ENCODE measurements around the gene ACOD1.
"Not testable (repeated sequence)": the region's sequence is repeated elsewhere in the genome, so short reads cannot be mapped to it uniquely, and the experiment has no call there.

The ACOD1 gene

DNA sequence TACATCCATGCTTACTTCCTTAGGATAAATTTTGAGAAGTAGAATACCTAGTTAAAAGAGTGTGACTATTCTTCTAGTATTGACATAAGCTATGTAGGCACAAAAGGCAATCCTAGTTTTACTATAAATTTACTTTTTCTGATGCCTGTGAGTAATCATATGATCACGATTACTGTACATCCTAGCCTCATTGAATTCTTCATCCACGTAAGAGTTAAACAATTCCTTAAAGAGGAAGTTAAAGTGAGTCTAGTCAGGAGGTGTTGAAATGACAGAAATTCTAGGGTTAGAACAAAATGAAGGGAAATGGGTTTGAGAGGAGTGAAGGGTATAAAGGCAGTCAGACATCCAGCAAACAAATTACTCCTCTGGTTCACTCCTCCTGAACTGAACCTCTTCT is at the start of gene ACOD1:
Gene ACOD1, plus strand, starts transcription at position 363 of the 400 bp plus-strand sequence. CDS start 48 bp downstream, outside the sequence.
- TF ChIP-seq, protein P1, sequence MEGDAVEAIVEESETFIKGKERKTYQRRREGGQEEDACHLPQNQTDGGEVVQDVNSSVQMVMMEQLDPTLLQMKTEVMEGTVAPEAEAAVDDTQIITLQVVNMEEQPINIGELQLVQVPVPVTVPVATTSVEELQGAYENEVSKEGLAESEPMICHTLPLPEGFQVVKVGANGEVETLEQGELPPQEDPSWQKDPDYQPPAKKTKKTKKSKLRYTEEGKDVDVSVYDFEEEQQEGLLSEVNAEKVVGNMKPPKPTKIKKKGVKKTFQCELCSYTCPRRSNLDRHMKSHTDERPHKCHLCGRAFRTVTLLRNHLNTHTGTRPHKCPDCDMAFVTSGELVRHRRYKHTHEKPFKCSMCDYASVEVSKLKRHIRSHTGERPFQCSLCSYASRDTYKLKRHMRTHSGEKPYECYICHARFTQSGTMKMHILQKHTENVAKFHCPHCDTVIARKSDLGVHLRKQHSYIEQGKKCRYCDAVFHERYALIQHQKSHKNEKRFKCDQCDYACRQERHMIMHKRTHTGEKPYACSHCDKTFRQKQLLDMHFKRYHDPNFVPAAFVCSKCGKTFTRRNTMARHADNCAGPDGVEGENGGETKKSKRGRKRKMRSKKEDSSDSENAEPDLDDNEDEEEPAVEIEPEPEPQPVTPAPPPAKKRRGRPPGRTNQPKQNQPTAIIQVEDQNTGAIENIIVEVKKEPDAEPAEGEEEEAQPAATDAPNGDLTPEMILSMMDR (IDR thresholded peaks at IDR 0.05; ENCODE audit: insufficient read depth, low read length, missing control alignments), result no peak
- CTCF ChIA-PET, result no interaction called here
- H3K4me3 ChIP-seq (ENCODE audit: low read depth, low read length), result no peak within 1 kb of the TSS
- DNase-seq (ENCODE audit: low read depth, low spot score), result no peak
- POLR2A ChIA-PET, result no interaction called here

- CTCF ChIA-PET, result interaction anchor here (0.8 to 2.0 kb wide), 3 partner anchors 230 to 1029 kb away, joined by 3 to 8 read pairs (median 4); no protein-coding TSS in a partner anchor
- H3K4me3 ChIP-seq (ENCODE audit: low read depth, low read length); DNase-seq (ENCODE audit: low read depth, low spot score); POLR2A ChIA-PET: not testable (repeated sequence)
Measured at GRCh38 chr13:76899066-76899465, 49.2 kb upstream of the ACOD1 start.

DNA sequence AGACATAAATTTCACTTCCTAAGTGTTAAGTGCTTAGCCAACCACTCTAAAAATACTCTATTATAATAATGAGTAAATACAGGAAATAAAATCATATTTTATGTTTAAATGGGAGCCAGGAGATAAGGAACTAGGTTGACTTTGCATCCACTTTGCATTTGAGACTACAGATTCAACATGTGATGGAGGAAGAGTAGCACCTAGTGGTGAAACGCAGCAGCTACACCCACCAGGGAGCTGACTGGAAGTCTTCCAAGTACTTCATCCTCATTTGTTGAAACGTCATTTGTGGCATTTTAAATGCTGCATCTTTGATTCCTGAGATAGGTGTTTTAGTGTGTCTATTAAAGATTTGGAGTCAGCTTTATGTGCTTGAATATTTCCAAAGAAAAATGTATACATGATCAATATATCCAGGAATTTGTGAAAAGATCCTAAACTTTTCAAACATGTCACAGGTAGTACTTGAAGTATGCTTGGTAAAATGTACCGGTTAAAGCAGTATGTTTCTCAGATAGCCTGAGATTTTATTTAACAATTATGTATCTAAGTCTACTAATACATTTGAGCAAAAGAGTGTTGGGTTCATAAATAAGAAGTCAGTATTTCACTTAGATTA is 44.7 kb upstream of the ACOD1 start:
- TF ChIP-seq, protein P1 (IDR thresholded peaks at IDR 0.05; ENCODE audit: insufficient read depth, low read length, missing control alignments), result peak; percentile 96
- ChIA-PET POLR2A (no interaction called here), CTCF (interaction anchor here (0.7 to 4.0 kb wide), 20 partner anchors 11 to 1035 kb away, joined by 3 to 73 read pairs (median 4); no protein-coding TSS in a partner anchor)
- DNase-seq (ENCODE audit: low read depth, low spot score), result peak; percentile 41
- no peak overlapping the region for H3K4me3 ChIP-seq (ENCODE audit: low read depth, low read length)

- H3K4me3 ChIP-seq (ENCODE audit: low read depth, low read length), result no peak overlapping the region
- CTCF ChIA-PET, result interaction anchor here (1.0 to 4.0 kb wide), 14 partner anchors 10 to 1035 kb away, joined by 3 to 73 read pairs (median 4); no protein-coding TSS in a partner anchor
- POLR2A ChIA-PET, result no interaction called here
- DNase-seq (ENCODE audit: low read depth, low spot score), result no peak
- TF ChIP-seq, protein P1 (IDR thresholded peaks at IDR 0.05; ENCODE audit: insufficient read depth, low read length, missing control alignments), result no peak
Measured at GRCh38 chr13:76904507-76904906, 43.8 kb upstream of the ACOD1 start.

DNA sequence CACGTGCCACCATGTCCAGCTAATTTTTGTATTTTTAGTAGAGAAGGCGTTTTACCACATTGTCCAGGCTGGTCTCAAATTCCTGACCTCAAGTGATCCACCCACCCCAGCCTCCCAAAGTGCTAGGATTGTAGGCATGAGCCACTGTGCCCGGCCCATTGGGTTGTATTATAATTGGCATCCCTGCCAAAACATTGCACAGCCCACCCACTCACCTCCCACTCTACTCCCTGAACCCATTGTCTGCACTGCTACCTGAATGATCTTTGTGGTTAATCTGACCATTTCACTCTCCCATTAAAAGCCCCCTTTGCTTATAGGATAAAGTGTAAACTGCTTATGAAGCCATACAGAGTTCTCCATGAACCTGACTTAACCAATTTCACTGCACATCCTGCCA is 35.8 kb upstream of the ACOD1 start:
- H3K4me3 ChIP-seq (ENCODE audit: low read depth, low read length), result no peak overlapping the region
- POLR2A ChIA-PET, result no interaction called here
- TF ChIP-seq, protein P1 (IDR thresholded peaks at IDR 0.05; ENCODE audit: insufficient read depth, low read length, missing control alignments), result no peak
- no peak for DNase-seq (ENCODE audit: low read depth, low spot score)
- CTCF ChIA-PET, result no interaction called here

DNA sequence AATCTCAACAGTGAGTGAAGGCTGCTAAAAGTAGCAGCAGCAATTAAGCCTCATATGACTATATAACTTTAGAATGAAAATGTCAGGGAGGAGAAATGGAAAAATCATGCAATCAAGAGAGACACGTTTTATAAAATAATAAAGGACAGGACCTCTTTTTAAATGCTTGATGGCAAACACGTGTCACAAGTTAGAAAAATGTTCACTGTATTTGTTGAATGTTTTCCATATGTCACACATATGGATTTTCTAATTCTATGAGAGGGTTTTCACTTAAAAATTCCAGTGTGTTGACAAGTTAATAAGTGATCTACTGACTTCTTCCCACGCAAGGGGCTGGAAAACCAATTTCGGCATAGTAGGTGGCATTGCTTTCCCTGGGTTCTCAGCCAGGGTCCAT is 34.4 kb upstream of the ACOD1 start:
- no peak for DNase-seq (ENCODE audit: low read depth, low spot score)
- ChIA-PET POLR2A (no interaction called here), CTCF (interaction anchor here (1.2 to 1.4 kb wide), 2 partner anchors 10 to 246 kb away, joined by 4 to 7 read pairs; no protein-coding TSS in a partner anchor)
- no peak overlapping the region for H3K4me3 ChIP-seq (ENCODE audit: low read depth, low read length)
- TF ChIP-seq, protein P1 (IDR thresholded peaks at IDR 0.05; ENCODE audit: insufficient read depth, low read length, missing control alignments), result no peak

DNA sequence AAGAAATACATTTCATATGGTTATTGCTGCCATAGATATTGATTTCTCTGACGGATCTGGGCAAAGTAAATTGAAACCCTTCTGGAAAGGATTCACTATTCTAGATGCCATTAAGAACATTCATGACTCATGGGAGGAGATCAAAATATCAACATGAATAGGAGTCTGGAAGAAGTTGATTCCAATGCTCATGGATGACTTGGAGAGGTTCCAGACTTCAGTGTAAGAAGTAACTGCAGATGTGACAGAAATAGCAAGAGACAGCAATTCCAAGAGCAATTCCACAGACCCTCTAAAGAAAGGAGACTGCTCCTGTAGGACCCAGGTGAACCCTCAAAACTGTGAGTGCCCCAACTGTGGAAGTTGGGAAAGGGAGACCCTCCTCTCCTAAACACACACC is 31.2 kb upstream of the ACOD1 start:
- POLR2A ChIA-PET, result no interaction called here
- H3K4me3 ChIP-seq (ENCODE audit: low read depth, low read length), result no peak overlapping the region
- TF ChIP-seq, protein P1 (IDR thresholded peaks at IDR 0.05; ENCODE audit: insufficient read depth, low read length, missing control alignments), result no peak
- CTCF ChIA-PET, result no interaction called here
- no peak for DNase-seq (ENCODE audit: low read depth, low spot score)

GRCh38 chr13:76917755-76918481 is 30.4 kb upstream of the ACOD1 start:
- H3K4me3 ChIP-seq (ENCODE audit: low read depth, low read length); DNase-seq (ENCODE audit: low read depth, low spot score); CTCF ChIA-PET; POLR2A ChIA-PET: not testable (repeated sequence)

Data from AG04449 (cell line).